Mesodermal cell (in vitro differentiated cells): ENCODE results near the gene MCTP1.
"Not testable (repeated sequence)": the region's sequence is repeated elsewhere in the genome, so short reads cannot be mapped to it uniquely, and the experiment has no call there.

ENCODE experiments used
- H3K27ac ChIP-seq: 2 replicates; pipeline ENCODE4 v1.7.0; 2013; ENCODE audit warnings: mild to moderate bottlenecking, low read depth, low read length, moderate library complexity; ENCODE audit not compliant: severe bottlenecking
- H3K36me3 ChIP-seq: 2 replicates; pipeline ENCODE4 v1.7.1; 2013; ENCODE audit warnings: mild to moderate bottlenecking, low read length, moderate library complexity; ENCODE audit not compliant: control insufficient read depth, insufficient read depth
- H3K4me1 ChIP-seq: one replicate; pipeline ENCODE4 v1.7.1; 2013; ENCODE audit warnings: mild to moderate bottlenecking, low read length; ENCODE audit not compliant: insufficient read depth, control insufficient read depth, poor library complexity, severe bottlenecking
- H3K4me3 ChIP-seq: 2 replicates; pipeline ENCODE4 v1.7.0; 2013; ENCODE audit warnings: low read length, control low read depth, mild to moderate bottlenecking; ENCODE audit not compliant: insufficient read depth, poor library complexity, severe bottlenecking; ENCODE audit errors: extremely low read depth
- H3K9me3 ChIP-seq: 2 replicates; pipeline ENCODE4 v1.7.1; 2013; ENCODE audit warnings: mild to moderate bottlenecking, low read length, moderate library complexity; ENCODE audit not compliant: control insufficient read depth
- WGBS, 2 experiments: methylation state at CpG; one replicate each; pipeline ENCODE4 v1.1.5; 2013; ENCODE audit warnings: missing lambda C conversion rate in 2 of 2; ENCODE audit not compliant: insufficient coverage in 2 of 2; 5-methylcytosine and 5-hydroxymethylcytosine counted together

Gene MCTP1

GRCh38 chr5:95018511-95018910 is 266.4 kb downstream of the MCTP1 start:
- Histone ChIP-seq H3K9me3 (no peaks in the 10 kb centered on the region), H3K4me3 (no peak overlapping the region), H3K27ac (no peak overlapping the region), H3K4me1 (no peaks in the 10 kb centered on the region), H3K36me3 (no peaks in the 10 kb centered on the region)
- 79 to 86% methylated on average over 1 of the region's 1 CpG for WGBS, 2 experiments

GRCh38 chr5:95009812-95010211 is 275.1 kb downstream of the MCTP1 start:
- Histone ChIP-seq H3K36me3 (no peaks in the 10 kb centered on the region), H3K4me1 (no peaks in the 10 kb centered on the region), H3K27ac (no peak overlapping the region), H3K4me3 (no peak overlapping the region), H3K9me3 (no peaks in the 10 kb centered on the region)
- WGBS, 2 experiments, result 96% methylated on average over 2 of the region's 2 CpGs; no CpG with 5 or more reads in 1 of the 2 experiments

GRCh38 chr5:95007921-95008597 is 276.8 kb downstream of the MCTP1 start:
- 92 to 100% methylated on average over 2 of the region's 4 CpGs for whole genome bisulfite sequencing, 2 experiments
- H3K4me3 ChIP-seq, result no peak overlapping the region
- no peak overlapping the region for H3K27ac ChIP-seq
- no peaks in the 10 kb centered on the region for H3K36me3 ChIP-seq
- no peaks in the 10 kb centered on the region for H3K4me1 ChIP-seq
- peaks cover 4% of the 10 kb centered on the region for H3K9me3 ChIP-seq

- Histone ChIP-seq H3K9me3 (peaks cover 4% of the 10 kb centered on the region), H3K4me3 (no peak overlapping the region), H3K27ac (no peak overlapping the region), H3K4me1 (no peaks in the 10 kb centered on the region), H3K36me3 (no peaks in the 10 kb centered on the region)
- no CpG with 5 or more reads among the region's 1 CpG for WGBS, 2 experiments
Observed at GRCh38 chr5:95005811-95006210, 279.1 kb downstream of the MCTP1 start.

- no peaks in the 10 kb centered on the region for H3K4me1 ChIP-seq
- H3K36me3 ChIP-seq, result no peaks in the 10 kb centered on the region
- no peak overlapping the region for H3K4me3 ChIP-seq
- no peak overlapping the region for H3K27ac ChIP-seq
- WGBS, 2 experiments, result 50 to 80% methylated on average over 1 to 2 of the region's 7 CpGs
- no peaks in the 10 kb centered on the region for H3K9me3 ChIP-seq
Observed at GRCh38 chr5:94998670-94999069, 286.2 kb downstream of the MCTP1 start.

GRCh38 chr5:94994537-94994936 is 290.4 kb downstream of the MCTP1 start:
- WGBS, 2 experiments, result 91 to 94% methylated on average over 2 of the region's 2 CpGs
- not testable (repeated sequence) for H3K9me3 ChIP-seq, H3K27ac ChIP-seq, H3K4me3 ChIP-seq, H3K4me1 ChIP-seq, H3K36me3 ChIP-seq

- WGBS, 2 experiments, result 86% methylated on average over 1 of the region's 1 CpG; no CpG with 5 or more reads in 1 of the 2 experiments
- Histone ChIP-seq H3K4me1 (no peaks in the 10 kb centered on the region), H3K4me3 (no peak overlapping the region), H3K27ac (no peak overlapping the region), H3K9me3 (no peaks in the 10 kb centered on the region), H3K36me3 (no peaks in the 10 kb centered on the region)
Observed at GRCh38 chr5:94993491-94993890, 291.4 kb downstream of the MCTP1 start.

- Histone ChIP-seq H3K9me3 (no peaks in the 10 kb centered on the region), H3K27ac (no peak overlapping the region), H3K4me1 (no peaks in the 10 kb centered on the region), H3K36me3 (no peaks in the 10 kb centered on the region), H3K4me3 (no peak overlapping the region)
- WGBS, 2 experiments, result 79% methylated on average over 2 of the region's 2 CpGs; no CpG with 5 or more reads in 1 of the 2 experiments
Observed at GRCh38 chr5:94992325-94992724, 292.6 kb downstream of the MCTP1 start.

- H3K4me1 ChIP-seq, result no peaks in the 10 kb centered on the region
- H3K27ac ChIP-seq, result no peak overlapping the region
- H3K36me3 ChIP-seq, result no peaks in the 10 kb centered on the region
- no peak overlapping the region for H3K4me3 ChIP-seq
- no peaks in the 10 kb centered on the region for H3K9me3 ChIP-seq
- WGBS, 2 experiments, result 50% methylated on average over 2 of the region's 4 CpGs
Observed at GRCh38 chr5:94983861-94984535, 300.9 kb downstream of the MCTP1 start.

GRCh38 chr5:94977437-94977836 is 307.5 kb downstream of the MCTP1 start:
- H3K27ac ChIP-seq, result no peak overlapping the region
- no CpG with 5 or more reads among the region's 2 CpGs for WGBS, 2 experiments
- no peaks in the 10 kb centered on the region for H3K4me1 ChIP-seq

GRCh38 chr5:94976853-94977252 is 308.0 kb downstream of the MCTP1 start:
- WGBS, 2 experiments, result no CpG with 5 or more reads among the region's 1 CpG
- H3K4me3 ChIP-seq, result no peak overlapping the region
- no peaks in the 10 kb centered on the region for H3K4me1 ChIP-seq
- H3K27ac ChIP-seq, result no peak overlapping the region
- no peaks in the 10 kb centered on the region for H3K36me3 ChIP-seq
- H3K9me3 ChIP-seq, result peaks cover 4% of the 10 kb centered on the region

More at GRCh38 chr5:94977437-94977836, 307.5 kb downstream of the MCTP1 start:
- H3K4me3 ChIP-seq, result no peak overlapping the region
- H3K9me3 ChIP-seq, result peaks cover 4% of the 10 kb centered on the region
- no peaks in the 10 kb centered on the region for H3K36me3 ChIP-seq
